Common myeloid progenitor, CD34-positive (primary cell): Measurements from ENCODE around the gene POTEE. TPM values are rescaled to one million over a fixed set of nuclear protein-coding genes. Genes with fewer than 3 reads are reported as not detected.
"Not testable (repeated sequence)": the region's sequence is repeated elsewhere in the genome, so short reads cannot be mapped to it uniquely, and the experiment has no call there.

Source experiments
- CTCF ChIA-PET: fragments of 350-600 bp; sonication (Branson Sonifier 250); formaldehyde crosslinking; loops from one replicate; lab custom pipeline; 2021; ENCODE audit warnings: antibody characterized with exemption; lab: Charles Lee
- POLR2A ChIA-PET: fragments of 350-600 bp; sonication (Branson Sonifier 250); formaldehyde crosslinking; loops from one replicate; lab custom pipeline; 2021; ENCODE audit warnings: antibody characterized with exemption; lab: Charles Lee
- DNase-seq, 3 donors: peaks; one replicate each; pipeline versions ENCODE4 v3.0.0 to v3.0.0-alpha.2; 2013
- H3K27ac ChIP-seq, 2 experiments: 1 replicate in 1 of 2; 2 replicates in 1 of 2; pipeline ENCODE4 v1.7.0; 2013; ENCODE audit warnings: inconsistent platforms in 2 of 2, low read length in 2 of 2, mild to moderate bottlenecking in 2 of 2, low read depth in 1 of 2, moderate library complexity in 1 of 2; ENCODE audit not compliant: severe bottlenecking in 2 of 2, insufficient read depth in 1 of 2, poor library complexity in 1 of 2
- H3K27me3 ChIP-seq, 5 experiments: replicated peaks in 2 of 5; 1 replicate in 3 of 5; 2 replicates in 2 of 5; pipeline versions ENCODE4 v1.6.1 to v1.7.0; 2013; ENCODE audit warnings: low read length in 4 of 5, mild to moderate bottlenecking in 2 of 5, moderate library complexity in 2 of 5, inconsistent platforms in 1 of 5; ENCODE audit not compliant: insufficient read depth in 5 of 5, control insufficient read depth in 4 of 5
- H3K36me3 ChIP-seq, 4 experiments: 1 replicate in 2 of 4; 2 replicates in 2 of 4; pipeline versions ENCODE4 v1.6.1 to v1.7.0; 2013; ENCODE audit warnings: low read length in 3 of 4, control low read depth in 1 of 4, mild to moderate bottlenecking in 1 of 4; ENCODE audit not compliant: control insufficient read depth in 4 of 4, insufficient read depth in 4 of 4
- H3K4me1 ChIP-seq, 4 experiments: 1 replicate in 3 of 4; 2 replicates in 1 of 4; pipeline versions ENCODE4 v1.6.1 to v1.7.1; 2013; ENCODE audit warnings: low read length in 3 of 4, mild to moderate bottlenecking in 3 of 4, control low read depth in 1 of 4, inconsistent platforms in 1 of 4, moderate library complexity in 1 of 4; ENCODE audit not compliant: control insufficient read depth in 4 of 4, insufficient read depth in 4 of 4; ENCODE audit errors: control extremely low read depth in 1 of 4
- H3K4me3 ChIP-seq, 7 experiments: 1 replicate in 4 of 7; 2 replicates in 3 of 7; pipeline versions ENCODE4 v1.5.1 to v1.7.0; 2013; ENCODE audit warnings: mild to moderate bottlenecking in 7 of 7, low read length in 6 of 7, moderate library complexity in 6 of 7, inconsistent platforms in 2 of 7, low read depth in 2 of 7, control low read depth in 1 of 7; ENCODE audit not compliant: insufficient read depth in 4 of 7, control insufficient read depth in 1 of 7; ENCODE audit errors: extremely low read depth in 1 of 7
- H3K9me3 ChIP-seq, 5 experiments: 1 replicate in 4 of 5; 2 replicates in 1 of 5; pipeline versions ENCODE4 v1.6.1 to v1.7.1; 2013; ENCODE audit warnings: low read length in 4 of 5, mild to moderate bottlenecking in 2 of 5, inconsistent platforms in 1 of 5, low read depth in 1 of 5, moderate library complexity in 1 of 5; ENCODE audit not compliant: control insufficient read depth in 4 of 5, insufficient read depth in 2 of 5; ENCODE audit errors: control extremely low read depth in 1 of 5
- WGBS: methylation state at CpG from one replicate; pipeline ENCODE4 v1.1.5; 2013; ENCODE audit not compliant: insufficient coverage; 5-methylcytosine and 5-hydroxymethylcytosine counted together
- polyA plus RNA-seq: library from polyadenylated mRNA; unstranded; fragments of 120-200 nt; gene quantifications from one replicate; pipeline ENCODE4 v1.2.1, GENCODE V29; 2013

POTEE gene
- not detected for polyA plus RNA-seq

- WGBS: 96% methylated on average over 8 of the region's 33 CpGs
- H3K4me3 ChIP-seq, H3K9me3 ChIP-seq, H3K27ac ChIP-seq, H3K4me1 ChIP-seq, H3K27me3 ChIP-seq, DNase-seq, CTCF ChIA-PET, H3K36me3 ChIP-seq, POLR2A ChIA-PET: not testable (repeated sequence)
Measured at GRCh38 chr2:131209030-131209772, at the start of gene POTEE. POTEE (plus strand) TSS chr2:131209536; CDS start chr2:131218403, 8,867 bp downstream.

- H3K9me3 ChIP-seq, H3K4me1 ChIP-seq, H3K4me3 ChIP-seq, DNase-seq, H3K36me3 ChIP-seq, H3K27ac ChIP-seq, H3K27me3 ChIP-seq: not testable (repeated sequence)
- ChIA-PET CTCF (interaction anchor here (1.2 kb wide), 1 partner anchor 11 kb away, joined by 3 read pairs; no protein-coding TSS in a partner anchor), POLR2A (interaction anchor here (0.6 kb wide), 1 partner anchor 1007 kb away, joined by 3 read pairs; no protein-coding TSS in a partner anchor)
- 97% methylated on average over 5 of the region's 5 CpGs for WGBS
Measured at GRCh38 chr2:131165562-131165961, 43.8 kb upstream of the POTEE start.

- no peaks in the 10 kb centered on the region for H3K9me3 ChIP-seq
- WGBS: 100% methylated on average over 3 of the region's 5 CpGs
- DNase-seq: no peak
- no peaks in the 10 kb centered on the region for H3K36me3 ChIP-seq
- POLR2A ChIA-PET: no interaction called here
- H3K4me1 ChIP-seq: no peaks in the 10 kb centered on the region
- CTCF ChIA-PET: no interaction called here
- no peak overlapping the region for H3K27ac ChIP-seq
- H3K4me3 ChIP-seq: no peak overlapping the region
- peaks cover 0 to 3% (median 0%) of the 10 kb centered on the region in 5 experiments for H3K27me3 ChIP-seq
Measured at GRCh38 chr2:131168538-131168937, 40.8 kb upstream of the POTEE start.

- H3K4me3 ChIP-seq, H3K4me1 ChIP-seq, POLR2A ChIA-PET, H3K27ac ChIP-seq, H3K9me3 ChIP-seq, H3K27me3 ChIP-seq, DNase-seq, CTCF ChIA-PET, H3K36me3 ChIP-seq: not testable (repeated sequence)
- 85% methylated on average over 6 of the region's 10 CpGs for WGBS
Measured at GRCh38 chr2:131178050-131178449, 31.3 kb upstream of the POTEE start.

- POLR2A ChIA-PET, H3K4me1 ChIP-seq, H3K4me3 ChIP-seq, H3K36me3 ChIP-seq, H3K9me3 ChIP-seq, H3K27me3 ChIP-seq, CTCF ChIA-PET, DNase-seq, H3K27ac ChIP-seq: not testable (repeated sequence)
- WGBS: 98% methylated on average over 12 of the region's 15 CpGs
Measured at GRCh38 chr2:131178721-131179418, 30.5 kb upstream of the POTEE start.

- H3K36me3 ChIP-seq, DNase-seq, CTCF ChIA-PET, H3K4me3 ChIP-seq, H3K27ac ChIP-seq, H3K4me1 ChIP-seq, H3K9me3 ChIP-seq, H3K27me3 ChIP-seq: not testable (repeated sequence)
- POLR2A ChIA-PET: interaction anchor here (0.5 kb wide), 1 partner anchor 20 kb away, joined by 4 read pairs; no protein-coding TSS in a partner anchor
- WGBS: 91% methylated on average over 4 of the region's 4 CpGs
Measured at GRCh38 chr2:131181451-131181850, 27.9 kb upstream of the POTEE start.

GRCh38 chr2:131193421-131193820, 15.9 kb upstream of the POTEE start:
- H3K4me3 ChIP-seq, H3K36me3 ChIP-seq, POLR2A ChIA-PET, DNase-seq, H3K9me3 ChIP-seq, H3K27ac ChIP-seq, H3K4me1 ChIP-seq: not testable (repeated sequence)
- WGBS: 20% methylated on average over 1 of the region's 3 CpGs
- peaks cover 0 to 10% (median 0%) of the 10 kb centered on the region in 5 experiments for H3K27me3 ChIP-seq
- CTCF ChIA-PET: interaction anchor here (0.6 kb wide), 1 partner anchor 233 kb away, joined by 3 read pairs; no protein-coding TSS in a partner anchor
